Cerebellar nuclear complex (tissue), 1 donor: Measurements from ENCODE around the gene IMPG1.

Experiments used
- DNase-seq, 2 experiments: peaks; one replicate each; lab custom pipeline; 2025; lab: John Stamatoyannopoulos, UW

Gene IMPG1

GRCh38 chr6:76072562-76072961 lies at the start of gene IMPG1:
IMPG1 (minus strand) TSS chr6:76072662; CDS start chr6:76072488, 174 bp downstream.
- no peak for DNase-seq

- no peak for DNase-seq
Observed at GRCh38 chr6:76120302-76120701, 47.8 kb upstream of the IMPG1 start.

DNA sequence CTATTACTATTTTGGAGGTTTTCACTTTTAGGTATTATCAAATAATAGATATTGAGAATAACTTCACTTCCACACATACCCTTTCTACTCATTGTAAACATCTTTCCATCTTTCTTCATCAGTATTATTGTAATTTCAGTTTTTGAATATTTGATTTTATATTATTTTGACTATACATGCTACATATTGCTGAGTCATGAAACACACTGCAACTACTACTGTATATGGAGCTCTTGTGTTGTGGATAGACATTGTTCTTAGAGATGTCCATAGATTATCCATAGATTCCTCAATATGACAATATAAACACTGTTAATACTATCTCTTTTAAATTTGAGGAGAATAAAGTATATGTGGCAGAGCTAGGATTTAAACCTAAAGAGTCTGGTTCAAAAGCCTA lies 819 bp upstream of the IMPG1 start:
- DNase-seq: no peak

DNA sequence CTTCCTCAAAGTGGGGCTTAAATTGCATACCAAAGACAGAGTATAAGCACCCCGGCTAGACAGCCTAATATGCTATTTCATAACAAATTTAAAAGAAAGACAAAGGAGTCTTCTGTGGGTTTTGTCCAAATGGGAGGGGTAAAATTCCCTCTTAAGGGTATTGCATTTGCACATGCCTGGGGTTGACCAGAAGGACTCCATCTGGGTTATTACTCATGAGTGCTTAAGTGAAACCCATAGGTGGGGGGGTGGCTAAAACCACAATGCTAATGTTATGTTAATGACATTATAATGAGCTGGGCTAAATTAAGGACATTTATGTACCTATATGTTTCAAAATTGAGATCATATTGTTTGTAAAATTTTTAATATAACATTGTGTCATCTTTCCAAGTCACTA lies 15.0 kb downstream of the IMPG1 start:
- no peak for DNase-seq

DNA sequence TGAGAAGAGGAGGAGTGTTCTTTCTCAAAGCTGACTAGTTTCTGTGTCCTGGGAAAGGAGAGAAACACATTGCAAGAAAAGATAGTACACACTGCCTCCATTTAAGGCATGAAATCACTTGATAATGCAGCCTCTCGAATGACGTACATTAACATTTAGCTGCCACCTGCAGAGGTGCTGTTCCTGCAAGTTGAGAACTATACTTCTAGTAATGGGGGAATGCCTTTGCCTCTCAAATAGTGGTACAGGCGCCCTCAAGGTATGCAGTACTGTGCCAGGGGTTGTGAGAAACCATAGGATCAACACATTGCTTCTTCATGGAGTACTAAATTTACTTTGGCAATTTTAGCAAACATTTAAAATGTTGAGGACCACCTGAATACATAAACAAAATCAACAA lies 20.1 kb downstream of the IMPG1 start:
- no peak for DNase-seq

- no peak for DNase-seq
Observed at GRCh38 chr6:76043690-76044089, 28.8 kb downstream of the IMPG1 start.

GRCh38 chr6:76035713-76036112 lies 36.7 kb downstream of the IMPG1 start:
- no peak for DNase-seq

DNA sequence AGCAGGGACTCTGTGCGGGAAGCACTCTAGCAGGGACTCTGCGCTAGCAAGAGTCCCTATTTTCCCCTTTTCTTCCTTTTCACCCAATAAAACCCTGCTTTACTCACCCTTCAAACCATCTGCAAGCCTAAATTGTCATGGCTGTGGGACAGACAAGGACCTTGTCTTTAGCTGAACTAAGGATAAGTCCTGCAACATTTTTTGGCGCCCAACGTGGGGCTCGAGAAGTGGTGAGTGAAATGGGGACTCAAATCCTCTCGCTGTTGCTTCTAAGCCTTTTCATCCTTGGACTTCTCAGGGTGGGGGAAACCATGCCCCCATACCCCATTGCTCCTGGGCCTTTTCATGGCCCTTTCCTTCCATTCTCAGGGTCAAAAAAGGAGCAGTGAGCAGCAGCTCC lies 46.4 kb downstream of the IMPG1 start:
- DNase-seq: no peak

- no peak for DNase-seq
Observed at GRCh38 chr6:76014626-76015530, 57.6 kb downstream of the IMPG1 start.

- no peak for DNase-seq
Observed at GRCh38 chr6:76004202-76004601, 68.3 kb downstream of the IMPG1 start.

- DNase-seq: no peak
Observed at GRCh38 chr6:76003686-76004085, 68.8 kb downstream of the IMPG1 start.

DNA sequence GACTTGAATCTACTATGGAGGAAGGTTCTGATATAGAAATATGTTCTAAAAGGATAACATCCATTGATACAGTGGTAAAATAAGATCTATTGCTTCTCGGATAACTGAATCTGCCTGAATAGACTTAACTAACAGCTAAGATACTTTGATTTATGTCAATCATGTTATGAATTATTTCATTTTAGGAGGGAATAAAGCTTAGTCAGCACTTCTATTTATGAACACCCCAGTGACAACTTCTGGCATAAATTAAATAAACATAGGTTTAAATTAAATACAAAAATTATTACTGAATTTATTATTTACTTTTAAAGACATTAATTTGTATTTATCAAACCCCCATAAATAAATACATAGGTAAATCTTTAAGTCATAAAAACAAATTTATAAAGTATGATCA lies 69.3 kb downstream of the IMPG1 start:
- DNase-seq: no peak

GRCh38 chr6:76000629-76001028 lies 71.8 kb downstream of the IMPG1 start:
- DNase-seq: no peak

GRCh38 chr6:75997696-75998095 lies 74.8 kb downstream of the IMPG1 start:
- DNase-seq: no peak

DNA sequence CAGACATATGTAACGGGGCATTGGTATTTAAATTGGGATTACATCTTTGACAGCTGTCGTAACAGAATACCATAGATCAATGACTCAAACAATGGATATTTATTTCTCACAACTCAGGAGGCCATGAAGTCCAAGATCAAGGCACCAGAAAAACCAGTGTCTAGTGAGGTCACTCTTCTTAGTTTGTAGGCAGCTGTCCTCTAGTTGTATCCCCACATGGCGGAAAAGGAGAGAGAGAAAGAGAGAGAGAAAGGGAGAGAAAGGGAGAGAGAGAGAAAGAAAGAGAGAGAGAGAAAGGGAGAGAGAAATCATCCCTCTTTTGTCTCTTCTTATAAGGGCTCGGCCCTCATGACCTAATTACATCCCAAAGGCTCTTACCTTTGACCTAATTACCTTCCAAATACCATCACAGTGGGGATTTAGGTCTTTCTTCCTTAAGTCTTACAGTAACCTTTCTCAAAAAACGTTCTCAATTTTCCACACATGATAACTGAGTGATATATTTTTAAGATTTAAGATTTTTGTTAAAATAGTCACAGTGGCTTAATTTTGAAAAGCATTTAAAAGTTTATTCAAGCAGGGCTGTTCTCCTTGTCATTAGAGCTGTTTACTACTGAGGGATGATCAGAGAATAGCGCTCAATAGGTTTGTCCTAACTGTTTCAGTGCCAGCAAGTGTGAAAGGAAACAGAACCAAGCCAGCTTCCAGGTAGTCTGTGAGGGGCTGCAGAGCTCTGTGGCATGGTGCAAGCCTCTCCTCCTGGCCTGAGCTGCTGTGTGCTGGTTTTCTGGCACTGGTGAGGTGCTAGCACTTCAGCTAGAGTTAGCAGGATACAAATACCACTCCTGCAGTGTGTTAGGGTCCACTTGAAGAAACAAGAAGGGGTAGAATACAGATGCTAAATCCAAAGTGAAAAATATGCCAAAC lies 79.0 kb downstream of the IMPG1 start:
- no peak for DNase-seq

DNA sequence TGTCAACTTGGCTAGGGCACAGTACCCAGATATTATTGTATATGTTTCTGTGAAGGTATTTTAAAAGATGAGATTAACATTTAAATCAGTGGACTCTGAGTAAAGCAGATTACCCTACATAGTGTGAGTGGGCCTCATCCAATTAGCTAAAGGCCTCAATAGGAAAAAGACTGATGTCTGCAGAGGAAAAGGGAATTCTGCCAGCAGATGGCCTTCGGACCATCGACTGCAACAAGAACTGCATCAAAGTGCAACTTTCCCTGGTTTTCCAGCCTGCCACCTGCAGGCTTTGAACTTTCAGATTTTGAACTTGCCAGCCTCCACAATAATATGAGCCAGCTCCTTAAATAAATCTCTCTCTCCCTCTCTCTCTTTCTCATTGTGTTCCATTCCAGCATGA lies 80.5 kb downstream of the IMPG1 start:
- no peak for DNase-seq

- DNase-seq: no peak
Observed at GRCh38 chr6:75986935-75987334, 85.5 kb downstream of the IMPG1 start.

- DNase-seq: no peak
Observed at GRCh38 chr6:75975904-75976303, 96.6 kb downstream of the IMPG1 start.

GRCh38 chr6:75970093-75970492 lies 102.4 kb downstream of the IMPG1 start:
- DNase-seq: no peak

- no peak for DNase-seq
Observed at GRCh38 chr6:75968143-75968542, 104.3 kb downstream of the IMPG1 start.

- DNase-seq: no peak
Observed at GRCh38 chr6:75963569-75963968, 108.9 kb downstream of the IMPG1 start.

DNA sequence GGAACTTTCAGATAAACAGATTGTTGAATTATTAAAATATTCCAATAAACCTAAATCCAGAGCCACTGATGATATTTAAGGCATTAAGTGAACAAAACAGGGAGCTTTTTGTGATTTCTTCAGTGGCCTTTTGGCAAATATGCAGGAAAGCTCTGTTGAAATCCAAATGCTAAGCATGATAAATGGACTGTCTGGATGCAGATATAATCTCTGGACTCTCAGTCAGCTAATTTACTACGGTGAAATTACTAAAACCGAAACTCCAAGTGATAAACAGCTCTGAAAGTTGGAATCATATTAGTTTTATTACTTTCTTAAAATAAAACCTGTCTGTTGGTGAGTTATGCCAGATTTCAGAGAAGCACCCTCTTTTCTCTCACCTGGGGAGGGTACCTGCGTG lies 120.3 kb downstream of the IMPG1 start:
- DNase-seq: no peak

- no peak for DNase-seq
Observed at GRCh38 chr6:75947935-75948334, 124.5 kb downstream of the IMPG1 start.
